Lung (tissue), 12 donors: ENCODE results near the gene AKNAD1. TPM values are rescaled to one million over a fixed set of nuclear protein-coding genes. Genes with fewer than 3 reads are reported as not detected.

ENCODE experiments used
- ATAC-seq: fragments of 200-7000 bp; cut with Tn5 transposase; one replicate; pipeline ENCODE4 v1.9.1; 2020; ENCODE audit warnings: moderate number of reproducible peaks; ENCODE audit not compliant: insufficient read depth, low FRiP score
- DNase-seq, 3 donors: peaks; one replicate each; pipeline ENCODE4 v3.0.0-alpha.2; 2013 to 2017
- H3K27ac ChIP-seq, 2 donors: one replicate each; pipeline ENCODE4 v1.5.1; 2013; ENCODE audit warnings: mild to moderate bottlenecking in 2 of 2, moderate library complexity in 2 of 2, control low read depth in 1 of 2, inconsistent platforms in 1 of 2, low read depth in 1 of 2, low read length in 1 of 2
- H3K27me3 ChIP-seq, 3 donors: one replicate each; pipeline ENCODE4 v1.5.1; 2013; ENCODE audit warnings: low read length in 2 of 3; ENCODE audit not compliant: control insufficient read depth in 3 of 3, insufficient read depth in 3 of 3
- H3K36me3 ChIP-seq, 4 donors: one replicate each; pipeline ENCODE4 v1.5.1; 2013; ENCODE audit warnings: low read length in 4 of 4, mild to moderate bottlenecking in 1 of 4, moderate library complexity in 1 of 4; ENCODE audit not compliant: control insufficient read depth in 4 of 4, insufficient read depth in 4 of 4
- H3K4me1 ChIP-seq, 5 donors: one replicate each; pipeline ENCODE4 v1.5.1; 2013; ENCODE audit warnings: low read length in 5 of 5, mild to moderate bottlenecking in 2 of 5, moderate library complexity in 1 of 5; ENCODE audit not compliant: control insufficient read depth in 5 of 5, insufficient read depth in 5 of 5
- H3K4me3 ChIP-seq: one replicate; pipeline ENCODE4 v1.5.1; 2013; ENCODE audit warnings: mild to moderate bottlenecking, control low read depth, moderate library complexity
- H3K9ac ChIP-seq, 2 donors: one replicate each; pipeline ENCODE4 v1.5.1; 2013; ENCODE audit warnings: low read length in 2 of 2, control low read depth in 1 of 2; ENCODE audit not compliant: insufficient read depth in 1 of 2
- H3K9me3 ChIP-seq, 4 donors: one replicate each; pipeline ENCODE4 v1.5.1; 2013; ENCODE audit warnings: low read length in 3 of 4, mild to moderate bottlenecking in 1 of 4, moderate library complexity in 1 of 4; ENCODE audit not compliant: control insufficient read depth in 4 of 4, insufficient read depth in 3 of 4
- WGBS, 2 donors: extraction: QIAGEN DNeasy Blood & Tissue Kit; methylation state at CpG; one replicate each; pipeline ENCODE4 v1.1.7; 2013; 5-methylcytosine and 5-hydroxymethylcytosine counted together
- polyA plus RNA-seq, 2 donors: library from polyadenylated mRNA; stranded (reverse); fragments of 200-250 nt; gene quantifications; one replicate each; pipeline ENCODE4 v1.2.1, GENCODE V29; 2013
- total RNA-seq, 2 donors: library from RNA; depleted of rRNA in 1 of 2; stranded (reverse); fragments of >200 nt in 1 of 2; gene quantifications; one replicate each; pipeline ENCODE4 v1.2.1, GENCODE V29; 2014 to 2021
- TF ChIP-seq, protein P1 (sequence below): IDR thresholded peaks from 2 replicates; pipeline ENCODE4 v1.5.1; 2012; ENCODE audit warnings: mild to moderate bottlenecking; ENCODE audit errors: control extremely low read depth, extremely low read depth
- donor health status: control.
- donor health status: control.
- donor health status: Bipolar disorder and iron deficiency.
- donor health status: healthy.
- donor health status: DM: yes; HTN: yes; CAD: no.

AKNAD1 gene
- total and polyA plus RNA-seq, 4 donors, result 0.02 to 0.31 (median 0.22) TPM; not detected in 1

DNA sequence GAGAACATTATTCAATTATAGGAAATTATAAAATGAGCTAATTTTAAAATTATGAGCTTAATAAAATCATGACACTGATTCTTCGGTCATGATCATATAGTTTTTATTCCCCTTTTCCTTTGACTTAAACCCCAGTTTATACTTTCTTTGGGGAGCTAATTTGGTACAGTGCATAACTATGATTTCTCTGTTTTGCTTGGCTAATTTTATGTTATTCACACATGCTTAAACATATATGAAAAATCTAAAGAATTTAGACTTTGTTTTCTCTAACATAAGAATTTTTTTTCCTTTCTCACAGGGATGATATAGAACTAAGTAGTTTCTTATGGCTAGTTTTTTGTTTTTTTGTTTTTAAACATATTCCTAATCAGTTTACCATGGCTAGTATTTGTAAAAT lies 57.9 kb downstream of the AKNAD1 start:
- Histone ChIP-seq H3K27ac (no peak overlapping the region), H3K4me3 (no peak overlapping the region), H3K4me1 (no peaks in the 10 kb centered on the region), H3K9ac (no peak overlapping the region), H3K36me3 (peaks cover 9 to 27% (median 16%) of the 10 kb centered on the region in 4 donors), H3K9me3 (no peaks in the 10 kb centered on the region), H3K27me3 (no peaks in the 10 kb centered on the region)
- DNase-seq, result no peak
- TF ChIP-seq, protein P1, sequence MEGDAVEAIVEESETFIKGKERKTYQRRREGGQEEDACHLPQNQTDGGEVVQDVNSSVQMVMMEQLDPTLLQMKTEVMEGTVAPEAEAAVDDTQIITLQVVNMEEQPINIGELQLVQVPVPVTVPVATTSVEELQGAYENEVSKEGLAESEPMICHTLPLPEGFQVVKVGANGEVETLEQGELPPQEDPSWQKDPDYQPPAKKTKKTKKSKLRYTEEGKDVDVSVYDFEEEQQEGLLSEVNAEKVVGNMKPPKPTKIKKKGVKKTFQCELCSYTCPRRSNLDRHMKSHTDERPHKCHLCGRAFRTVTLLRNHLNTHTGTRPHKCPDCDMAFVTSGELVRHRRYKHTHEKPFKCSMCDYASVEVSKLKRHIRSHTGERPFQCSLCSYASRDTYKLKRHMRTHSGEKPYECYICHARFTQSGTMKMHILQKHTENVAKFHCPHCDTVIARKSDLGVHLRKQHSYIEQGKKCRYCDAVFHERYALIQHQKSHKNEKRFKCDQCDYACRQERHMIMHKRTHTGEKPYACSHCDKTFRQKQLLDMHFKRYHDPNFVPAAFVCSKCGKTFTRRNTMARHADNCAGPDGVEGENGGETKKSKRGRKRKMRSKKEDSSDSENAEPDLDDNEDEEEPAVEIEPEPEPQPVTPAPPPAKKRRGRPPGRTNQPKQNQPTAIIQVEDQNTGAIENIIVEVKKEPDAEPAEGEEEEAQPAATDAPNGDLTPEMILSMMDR, result no peak
- 86 to 89% methylated on average over 1 of the region's 1 CpG for WGBS, 2 donors
- ATAC-seq, result no peak

- Histone ChIP-seq H3K9me3 (peaks cover 0 to 14% (median 2%) of the 10 kb centered on the region in 4 donors), H3K9ac (no peak overlapping the region), H3K27me3 (no peaks in the 10 kb centered on the region), H3K4me3 (no peak overlapping the region), H3K27ac (no peak overlapping the region), H3K36me3 (peaks cover 15 to 30% (median 21%) of the 10 kb centered on the region in 4 donors), H3K4me1 (no peaks in the 10 kb centered on the region)
- no peak for ATAC-seq
- TF ChIP-seq, protein P1, result no peak
- 96 to 99% methylated on average over 2 of the region's 2 CpGs for WGBS, 2 donors
- no peak for DNase-seq
Observed at GRCh38 chr1:108792420-108792819, 64.5 kb downstream of the AKNAD1 start.

DNA sequence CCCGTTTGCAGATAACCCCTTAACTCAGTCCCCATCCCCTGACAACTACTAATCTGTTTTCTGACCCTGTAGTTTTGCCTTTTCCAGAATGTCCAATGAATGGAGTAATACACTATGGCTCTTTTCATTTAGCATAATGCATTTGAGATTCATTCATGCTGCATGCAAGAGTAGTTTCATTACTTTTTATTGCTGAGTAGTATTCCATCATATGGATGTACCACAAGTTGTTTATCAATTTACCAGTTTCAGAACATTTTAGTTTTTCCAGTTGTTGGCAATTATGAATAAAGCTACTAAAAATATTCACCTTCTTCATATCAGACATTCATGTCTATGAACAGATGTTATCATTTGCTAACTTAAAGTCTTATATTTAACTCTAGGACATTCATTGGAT lies 65.1 kb downstream of the AKNAD1 start:
- WGBS, 2 donors, result 94 to 98% methylated on average over 1 of the region's 1 CpG
- peaks cover 0 to 14% (median 2%) of the 10 kb centered on the region in 4 donors for H3K9me3 ChIP-seq
- TF ChIP-seq, protein P1, result no peak
- no peak overlapping the region for H3K9ac ChIP-seq
- DNase-seq, result no peak
- peaks cover 13 to 30% (median 18%) of the 10 kb centered on the region in 4 donors for H3K36me3 ChIP-seq
- no peaks in the 10 kb centered on the region for H3K27me3 ChIP-seq
- no peak overlapping the region for H3K4me3 ChIP-seq
- H3K27ac ChIP-seq, result no peak overlapping the region
- H3K4me1 ChIP-seq, result no peaks in the 10 kb centered on the region
- ATAC-seq, result no peak

GRCh38 chr1:108785880-108786279 lies 71.0 kb downstream of the AKNAD1 start:
- H3K9ac ChIP-seq, result no peak overlapping the region
- H3K27ac ChIP-seq, result no peak overlapping the region
- peaks cover 0 to 16% (median 9%) of the 10 kb centered on the region in 4 donors for H3K9me3 ChIP-seq
- ATAC-seq, result no peak
- no peak overlapping the region for H3K4me3 ChIP-seq
- TF ChIP-seq, protein P1, result no peak
- peaks cover 17 to 28% (median 26%) of the 10 kb centered on the region in 4 donors for H3K36me3 ChIP-seq
- 92 to 100% methylated on average over 2 of the region's 2 CpGs for WGBS, 2 donors
- no peaks in the 10 kb centered on the region for H3K27me3 ChIP-seq
- H3K4me1 ChIP-seq, result no peaks in the 10 kb centered on the region
- DNase-seq, result no peak
